HG03432 (cell line): Measurements from ENCODE around the gene GPR179.
"Not testable (repeated sequence)": the region's sequence is repeated elsewhere in the genome, so short reads cannot be mapped to it uniquely, and the experiment has no call there.

Experiments used
- ATAC-seq: cut with Tn5 transposase; IDR thresholded peaks from one replicate; pipeline ENCODE4 v1.9.1; 2021; ENCODE audit warnings: mild to moderate bottlenecking, moderate library complexity; ENCODE audit not compliant: unreplicated experiment

The GPR179 gene

DNA sequence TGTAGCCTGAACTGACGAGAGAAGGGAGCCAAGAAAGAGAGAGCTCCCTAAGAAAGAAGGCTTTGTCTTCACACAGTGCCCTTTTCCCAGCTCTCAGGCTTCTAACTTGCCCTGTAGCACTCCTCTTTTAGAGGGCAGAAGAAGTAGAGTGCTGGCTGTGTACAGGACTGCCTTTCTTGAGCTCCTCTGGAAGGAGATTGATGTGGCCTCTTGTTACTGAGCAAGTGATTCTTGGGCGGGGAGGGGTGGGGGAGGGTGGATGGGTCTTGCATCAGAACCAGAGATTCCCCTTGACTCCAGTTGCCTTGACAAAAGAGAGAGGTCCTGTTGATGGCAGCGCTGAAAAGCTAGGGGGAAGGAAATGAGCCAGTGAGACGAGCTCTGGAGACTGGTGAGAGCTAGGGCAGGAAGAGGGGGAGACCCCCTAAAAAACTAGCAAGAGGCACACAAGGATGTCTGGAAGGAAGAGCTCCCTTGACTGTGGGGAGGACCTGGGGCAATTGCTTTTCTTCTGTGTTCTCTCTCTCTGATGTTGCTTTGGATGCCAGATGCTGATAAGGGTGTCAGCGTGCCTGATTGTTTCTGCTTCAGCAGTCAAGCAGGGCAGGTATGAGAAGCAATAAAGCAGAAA is 18.4 kb downstream of the GPR179 start:
- no peak for ATAC-seq

DNA sequence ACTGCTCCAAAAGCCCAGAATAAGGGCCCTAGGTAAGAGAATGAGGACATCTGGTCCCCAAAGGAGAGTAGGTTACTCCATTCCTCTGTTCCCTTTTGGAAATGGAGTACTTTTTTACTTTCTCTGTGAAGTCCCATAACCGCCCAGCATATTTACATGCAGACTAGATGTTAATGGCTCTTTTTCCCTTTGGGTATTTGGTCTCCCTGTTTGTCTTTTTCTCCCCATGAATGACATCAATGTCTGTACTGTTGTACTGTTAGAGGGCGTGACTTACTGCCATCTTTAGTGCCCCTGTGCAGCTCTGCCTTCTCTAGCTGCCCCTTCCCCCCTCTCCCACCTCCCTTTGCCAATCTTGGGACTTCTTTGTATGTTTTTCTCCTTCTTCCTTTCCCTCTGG is 19.0 kb downstream of the GPR179 start:
- no peak for ATAC-seq

DNA sequence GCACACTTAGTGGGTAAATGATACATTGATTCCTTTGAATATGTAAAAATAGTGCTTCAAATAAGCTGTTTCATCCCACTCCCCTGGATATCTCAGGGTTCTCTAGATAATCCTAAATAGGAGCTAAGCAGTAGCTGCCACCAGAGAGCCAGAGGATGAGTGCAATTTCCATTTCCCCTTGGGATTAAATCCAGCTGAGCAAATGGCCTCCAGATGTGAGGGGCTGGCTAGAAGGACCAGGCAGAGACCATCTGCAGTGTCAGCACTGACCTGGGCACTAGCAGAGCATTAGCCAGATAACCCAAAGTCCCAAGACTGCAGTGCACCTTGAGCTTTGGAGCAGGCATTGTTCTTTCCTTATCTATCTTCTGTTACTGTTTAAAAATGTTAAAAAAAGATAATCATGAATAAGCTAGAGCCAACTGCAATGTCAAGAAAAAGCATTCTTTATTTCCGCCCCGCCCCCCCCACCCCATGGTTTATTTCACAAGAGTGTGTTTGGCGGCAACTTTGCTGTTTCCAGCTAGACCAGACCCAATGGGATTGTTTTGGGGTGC is 19.5 kb downstream of the GPR179 start:
- no peak for ATAC-seq

DNA sequence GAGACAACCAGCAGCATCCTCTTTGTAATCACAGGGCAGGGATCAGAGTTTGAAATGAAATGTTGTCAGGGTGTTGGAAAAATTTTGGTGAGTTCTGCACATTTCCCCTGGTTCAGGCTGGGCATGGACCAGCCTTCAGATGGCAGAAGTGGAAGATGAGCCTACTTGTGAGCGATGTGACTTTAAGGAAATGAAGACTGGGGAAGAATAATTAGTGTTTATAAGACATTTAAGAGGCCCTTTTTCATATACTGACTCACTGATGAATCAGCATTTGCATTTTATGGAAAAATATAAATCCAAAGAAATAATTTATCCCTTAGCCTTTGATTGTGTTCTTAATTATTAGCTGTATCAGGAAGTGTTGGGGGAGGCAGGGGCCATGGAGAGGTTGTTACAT is 20.9 kb downstream of the GPR179 start:
- no peak for ATAC-seq

DNA sequence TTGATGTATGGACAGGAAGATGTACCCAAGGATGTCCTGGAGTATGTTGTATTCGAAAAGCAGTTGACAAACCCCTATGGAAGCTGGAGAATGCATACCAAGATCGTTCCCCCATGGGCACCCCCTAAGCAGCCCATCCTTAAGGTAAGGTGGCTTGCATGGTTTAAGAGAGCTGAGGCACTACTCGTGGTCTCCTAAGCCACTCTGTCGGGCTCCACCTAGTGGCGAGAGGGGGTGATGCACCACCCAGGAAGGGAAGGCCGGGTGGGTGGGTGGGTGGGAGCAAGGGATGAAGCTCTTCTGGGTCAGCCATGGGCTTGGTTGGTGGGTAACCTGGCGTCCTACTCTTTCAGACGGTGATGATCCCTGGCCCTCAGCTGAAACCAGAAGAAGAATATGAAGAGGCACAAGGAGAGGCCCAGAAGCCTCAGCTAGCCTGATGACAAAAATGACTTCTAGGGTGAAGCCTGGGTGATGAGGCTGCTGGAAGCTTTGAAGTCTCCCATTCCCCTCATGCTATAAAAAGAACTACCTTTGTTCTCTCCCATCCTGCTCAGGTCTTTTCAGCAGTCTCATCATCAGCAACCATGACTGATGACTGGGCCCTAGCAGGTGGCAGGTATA is 21.5 kb downstream of the GPR179 start:
- ATAC-seq, result no peak

DNA sequence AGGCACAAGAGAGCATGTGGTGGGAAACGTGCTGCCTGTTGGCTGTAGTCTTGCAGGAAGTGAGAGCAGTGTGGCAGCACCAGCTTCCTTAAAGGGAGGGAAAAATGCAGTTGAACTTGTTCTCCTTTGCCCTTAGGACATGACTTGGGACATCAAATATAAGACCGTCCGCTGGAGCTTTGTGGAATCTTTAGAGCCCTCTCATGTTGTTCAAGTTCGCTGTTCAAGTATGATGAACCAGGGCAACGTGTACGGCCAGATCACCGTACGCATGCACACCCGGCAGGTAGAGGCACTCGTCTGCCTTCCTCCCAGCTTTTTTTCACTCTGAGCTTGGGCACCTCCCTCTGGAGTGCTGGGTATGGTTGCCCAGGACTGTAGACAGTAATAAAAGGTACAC is 23.3 kb downstream of the GPR179 start:
- ATAC-seq, result no peak

DNA sequence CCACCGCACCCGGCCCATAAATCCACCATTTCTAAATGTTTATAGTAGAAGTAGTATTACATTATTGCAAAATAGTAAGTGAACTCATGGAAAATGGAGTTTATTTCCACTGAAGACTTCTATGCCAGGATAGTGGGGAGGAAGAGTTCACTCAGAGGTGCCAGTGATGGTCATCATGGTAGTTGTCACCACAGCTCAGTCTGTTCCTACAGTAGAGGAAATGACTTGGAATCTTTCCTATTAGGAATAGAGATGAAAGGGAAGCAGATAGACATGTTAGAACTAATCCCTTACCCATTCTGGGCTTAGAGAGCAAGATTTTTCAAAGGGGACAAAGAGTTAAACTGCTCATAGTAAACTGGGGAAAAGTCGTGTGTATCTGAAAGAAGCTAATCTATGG is 26.7 kb downstream of the GPR179 start:
- no peak for ATAC-seq

DNA sequence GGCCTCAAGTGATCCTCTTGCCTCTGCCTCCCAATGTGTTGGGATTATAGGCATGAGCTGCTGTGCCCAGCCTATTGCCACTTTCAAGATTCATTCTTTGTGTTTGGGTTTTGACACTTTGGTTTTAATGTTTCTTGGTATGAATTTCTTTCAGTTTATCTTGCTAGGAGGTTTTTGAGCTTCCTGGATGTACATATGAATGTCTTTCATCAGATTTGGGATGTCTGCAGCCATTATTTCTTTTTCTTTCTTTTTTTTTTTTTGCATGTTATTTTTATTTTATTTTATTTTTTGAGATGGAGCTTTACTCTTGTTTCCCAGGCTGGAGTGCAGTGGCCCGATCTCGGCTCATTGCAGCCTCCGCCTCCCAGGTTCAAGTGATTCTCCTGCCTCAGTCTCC is 28.3 kb downstream of the GPR179 start:
- ATAC-seq, result no peak

DNA sequence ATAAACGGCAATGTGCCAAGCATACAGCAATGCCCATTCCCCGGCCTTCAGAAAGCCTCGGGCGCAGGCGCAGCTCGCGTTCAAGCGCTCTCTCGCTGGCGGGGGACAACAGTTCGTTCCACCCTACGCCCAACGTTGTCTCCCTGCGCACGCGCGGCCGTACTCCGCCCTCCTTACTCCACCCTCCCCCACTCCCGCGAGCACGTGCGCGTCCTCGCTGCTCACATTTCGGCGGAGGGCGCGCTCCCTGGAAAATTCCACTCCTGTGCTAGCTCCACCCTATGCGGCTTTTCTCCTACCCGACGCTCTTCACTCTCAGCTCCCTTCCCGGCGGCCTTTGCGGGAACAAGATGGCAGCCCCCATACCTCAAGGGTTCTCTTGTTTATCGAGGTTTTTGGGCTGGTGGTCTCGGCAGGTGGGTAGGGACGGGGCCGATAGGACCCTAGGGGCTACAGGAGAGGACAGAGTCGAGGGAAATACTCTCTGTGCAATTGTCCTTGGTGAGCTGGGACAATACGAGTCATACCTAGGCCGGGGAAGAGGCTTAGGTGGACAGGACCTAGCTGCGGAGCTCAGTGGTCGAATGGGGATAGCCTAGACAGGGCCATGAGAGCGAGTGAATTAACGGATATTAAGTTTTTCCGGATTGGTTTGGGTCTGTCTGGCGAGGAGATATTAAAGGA is 46.8 kb downstream of the GPR179 start, which contains the start of gene MRPL45:
Gene MRPL45 (plus strand): TSS at position 335 of the 684 bp plus-strand sequence. CDS start 16 bp downstream, at position 351.
- ATAC-seq, result peak; percentile 93

DNA sequence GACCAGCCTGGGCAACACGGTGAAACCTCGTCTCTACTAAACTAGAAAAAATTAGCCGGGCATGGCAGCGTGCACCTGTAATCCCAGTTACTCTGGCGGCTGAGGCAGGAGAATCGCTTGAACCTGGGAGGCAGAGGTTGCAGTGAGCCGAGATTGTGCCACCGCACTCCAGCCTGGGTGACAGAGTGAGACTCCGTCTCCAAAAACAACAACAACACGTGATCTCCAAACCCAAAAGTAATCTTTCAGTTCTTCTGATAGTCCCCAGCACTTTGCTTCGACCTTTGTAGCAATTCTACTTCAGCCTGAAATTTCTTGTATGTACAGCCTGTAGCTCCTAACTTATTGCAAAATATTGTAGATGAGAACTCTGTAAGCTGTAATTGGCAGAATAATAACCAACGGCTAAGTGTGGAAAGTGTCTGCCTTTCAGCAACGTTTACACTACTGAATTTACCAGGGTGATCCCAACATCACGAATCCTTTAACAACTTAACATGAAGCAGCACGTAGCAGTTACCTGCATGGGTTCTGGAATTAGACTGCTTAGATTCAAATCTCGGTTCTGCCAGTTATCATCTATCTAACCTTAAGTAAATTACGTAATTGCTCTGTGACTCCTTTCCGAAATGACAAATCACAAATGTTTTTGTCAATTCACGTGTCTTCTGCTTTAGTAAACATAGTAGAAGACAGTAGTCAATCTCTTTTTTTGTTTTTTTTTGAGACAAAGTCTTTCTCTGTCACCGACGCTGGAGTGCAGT is 48.0 kb downstream of the GPR179 start:
- ATAC-seq, result not testable (repeated sequence)

DNA sequence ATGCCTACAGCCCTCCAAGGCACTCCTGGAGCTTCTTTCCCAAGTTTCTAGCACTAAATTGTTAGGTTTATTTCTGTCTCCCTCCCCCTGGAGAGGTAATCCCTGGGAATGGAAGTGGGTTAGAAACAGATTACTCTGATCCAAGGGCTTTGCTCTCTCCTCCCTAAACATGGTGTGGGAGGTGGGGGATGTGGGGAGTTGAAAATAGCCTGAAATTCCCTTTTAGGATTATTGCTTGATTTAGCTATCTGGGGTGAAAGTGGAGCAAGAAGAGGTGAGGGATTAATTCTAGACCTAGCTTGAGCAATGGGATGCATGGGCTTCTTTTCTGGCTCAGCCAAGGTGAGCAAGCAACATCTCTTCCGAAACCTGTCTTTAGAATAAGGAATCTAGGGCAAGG is 54.0 kb downstream of the GPR179 start:
- ATAC-seq, result not testable (repeated sequence)

DNA sequence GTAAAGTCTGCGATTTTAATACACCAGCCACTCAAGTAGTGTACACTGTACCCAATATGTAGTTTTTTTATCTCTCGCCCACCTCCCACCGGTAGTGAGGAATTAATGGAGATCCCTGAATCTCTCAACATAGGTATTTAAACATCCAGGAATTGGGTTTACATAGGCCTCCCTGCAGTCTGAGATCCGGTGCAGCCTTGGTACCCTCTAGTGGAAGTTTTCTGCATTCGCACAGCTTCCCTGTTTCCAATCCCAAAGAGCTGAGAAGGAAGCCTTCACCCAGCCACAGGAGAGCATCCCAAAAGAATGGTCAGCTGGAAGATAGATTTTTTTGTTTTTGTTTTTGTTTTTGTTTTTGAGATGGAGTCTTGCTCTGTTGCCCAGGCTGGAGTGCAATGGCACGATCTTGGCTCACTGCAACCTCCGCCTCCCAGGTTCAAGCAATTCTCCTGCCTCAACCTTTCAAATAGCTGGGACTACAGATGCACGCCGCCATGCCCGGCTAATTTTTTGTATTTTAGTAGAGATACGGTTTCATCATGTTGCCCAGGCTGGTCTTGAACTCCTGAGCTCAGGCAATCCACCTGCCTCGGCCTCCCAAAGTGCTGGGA is 55.4 kb downstream of the GPR179 start:
- ATAC-seq, result not testable (repeated sequence)

DNA sequence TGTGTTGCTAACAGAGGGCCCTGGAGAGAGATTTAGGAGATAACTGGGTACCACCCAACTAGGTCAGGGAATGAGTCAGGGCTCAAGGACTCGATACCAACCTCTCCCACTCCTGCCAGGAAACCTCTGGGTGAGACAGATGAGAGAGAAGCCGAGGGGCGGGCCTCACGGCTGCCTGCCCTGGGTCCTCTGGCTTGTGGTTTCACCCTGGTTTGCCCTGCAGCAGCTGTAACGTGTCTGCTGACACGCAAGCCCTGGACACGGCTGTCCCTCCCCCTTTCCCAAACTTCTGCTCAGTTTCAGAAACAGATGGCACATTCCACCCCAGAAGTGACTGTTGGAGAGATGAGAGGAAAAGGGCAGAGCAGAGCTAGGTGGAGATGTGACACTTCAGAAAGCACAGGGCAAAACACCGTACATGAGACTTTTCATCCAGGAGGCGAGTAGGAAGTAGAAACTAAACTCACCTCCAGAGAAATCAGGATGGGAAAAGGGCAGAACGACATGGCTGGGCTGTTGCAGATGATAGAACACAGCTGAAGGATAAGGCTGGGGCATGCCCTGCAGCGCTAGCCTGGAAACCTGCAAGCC is 57.2 kb downstream of the GPR179 start:
- not testable (repeated sequence) for ATAC-seq

DNA sequence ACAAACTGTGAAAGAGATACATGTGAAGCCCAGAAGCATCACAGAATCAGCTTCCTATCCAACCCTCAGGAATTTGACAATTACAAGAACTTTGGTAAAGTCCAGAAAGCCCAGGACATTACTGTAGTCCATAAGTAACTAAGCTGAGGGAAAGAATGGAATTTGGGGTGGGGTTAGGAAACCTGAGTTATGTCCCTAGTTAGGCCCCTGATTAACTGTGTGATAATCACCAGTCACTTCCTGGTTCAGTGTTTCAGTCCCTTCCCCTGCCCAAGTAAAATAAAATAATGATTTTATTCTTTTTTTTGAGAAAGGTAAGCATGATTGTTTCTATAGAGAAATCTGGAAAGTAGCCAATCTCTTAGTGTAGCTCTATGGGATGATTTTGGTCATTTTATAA is 57.8 kb downstream of the GPR179 start:
- not testable (repeated sequence) for ATAC-seq
